Astrocyte (in vitro differentiated cells and primary cell): Measurements from ENCODE around the gene GLYR1.

Source experiments
- CTCF ChIP-seq: IDR thresholded peaks from 2 replicates; pipeline ENCODE4 v1.5.1; 2011; ENCODE audit warnings: low read depth, mild to moderate bottlenecking, inconsistent platforms, low read length, moderate library complexity; ENCODE audit not compliant: insufficient read depth
- EZH2 ChIP-seq: IDR thresholded peaks from 2 replicates; pipeline ENCODE4 v1.6.1; 2012; ENCODE audit warnings: mild to moderate bottlenecking, low read length, inconsistent platforms; ENCODE audit not compliant: insufficient read depth

- no peak for TF ChIP-seq CTCF
- no peak for TF ChIP-seq EZH2
Measured at GRCh38 chr16:4820652-4821051, 26.4 kb downstream of the GLYR1 start.
